A673 (cell line): Measurements from ENCODE around the gene TSPAN10.

Experiments used
- EZH2 ChIP-seq: fragments of 200-600 bp; sonication (generic); IDR thresholded peaks from 2 replicates; pipeline ENCODE4 v1.6.1; 2017; ENCODE audit warnings: borderline replicate concordance, low read depth, mild to moderate bottlenecking, mixed read lengths, antibody characterized with exemption, low read length; ENCODE audit not compliant: poor library complexity, severe bottlenecking
- TF ChIP-seq, protein P1 (sequence below): fragments of 300-800, 200-600 bp; sonication (generic); conservative IDR thresholded peaks from 2 replicates; pipeline ENCODE4 v1.5.1; 2017; ENCODE audit warnings: low read depth, mild to moderate bottlenecking, antibody characterized with exemption, low read length, moderate library complexity, mixed read lengths

DNA sequence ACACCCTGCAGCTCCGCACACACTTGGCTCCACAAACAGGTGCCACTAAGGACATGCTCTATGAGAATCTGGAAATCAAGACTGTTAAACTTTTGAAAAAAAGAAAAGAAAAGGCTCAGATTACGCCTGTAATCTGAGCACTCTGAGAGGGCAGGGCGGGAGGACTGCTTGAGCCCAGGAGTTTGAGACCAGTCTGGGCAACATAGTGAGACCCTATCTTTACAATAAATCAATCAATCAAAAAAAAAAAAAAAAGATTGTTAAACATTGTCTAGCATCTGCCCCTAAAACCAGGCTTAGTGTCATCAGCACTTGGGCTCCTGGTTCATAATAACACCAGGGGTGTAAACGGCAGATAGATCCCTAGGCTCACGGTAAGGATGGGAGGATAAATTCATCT, 47.4 kb upstream of the TSPAN10 start:
- no peak for TF ChIP-seq EZH2
- TF ChIP-seq, protein P1, sequence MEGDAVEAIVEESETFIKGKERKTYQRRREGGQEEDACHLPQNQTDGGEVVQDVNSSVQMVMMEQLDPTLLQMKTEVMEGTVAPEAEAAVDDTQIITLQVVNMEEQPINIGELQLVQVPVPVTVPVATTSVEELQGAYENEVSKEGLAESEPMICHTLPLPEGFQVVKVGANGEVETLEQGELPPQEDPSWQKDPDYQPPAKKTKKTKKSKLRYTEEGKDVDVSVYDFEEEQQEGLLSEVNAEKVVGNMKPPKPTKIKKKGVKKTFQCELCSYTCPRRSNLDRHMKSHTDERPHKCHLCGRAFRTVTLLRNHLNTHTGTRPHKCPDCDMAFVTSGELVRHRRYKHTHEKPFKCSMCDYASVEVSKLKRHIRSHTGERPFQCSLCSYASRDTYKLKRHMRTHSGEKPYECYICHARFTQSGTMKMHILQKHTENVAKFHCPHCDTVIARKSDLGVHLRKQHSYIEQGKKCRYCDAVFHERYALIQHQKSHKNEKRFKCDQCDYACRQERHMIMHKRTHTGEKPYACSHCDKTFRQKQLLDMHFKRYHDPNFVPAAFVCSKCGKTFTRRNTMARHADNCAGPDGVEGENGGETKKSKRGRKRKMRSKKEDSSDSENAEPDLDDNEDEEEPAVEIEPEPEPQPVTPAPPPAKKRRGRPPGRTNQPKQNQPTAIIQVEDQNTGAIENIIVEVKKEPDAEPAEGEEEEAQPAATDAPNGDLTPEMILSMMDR: no peak
